K562 (cell line): ENCODE results near the gene PDZD8. TPM values are rescaled to one million over a fixed set of nuclear protein-coding genes. Genes with fewer than 3 reads are reported as not detected.

Experiments
- ATAC-seq: fragments of 200-7000 bp; cut with Tn5 transposase; 3 replicates; pipeline ENCODE4 v1.9.1; 2020; ENCODE audit warnings: moderate library complexity
- BruUV-seq: library from RNA; stranded (reverse); fragments of 400-500 nt; replicated peaks from 2 replicates; lab custom pipeline; 2021; lab: Mats Ljungman, UMichigan
- CTCF ChIA-PET: fragments of 300-600 bp; formaldehyde crosslinking; extraction: SDS; loops from one replicate; lab custom pipeline; 2021; ENCODE audit warnings: low intra/inter-chr PET ratio; lab: Yijun Ruan, JAX
- POLR2A ChIA-PET: fragments of 300-600, 350-650 bp; sonication (Branson Sonifier 250); formaldehyde crosslinking; extraction: SDS; loops from one replicate; lab custom pipeline; 2021; ENCODE audit warnings: antibody characterized with exemption, inconsistent platforms; lab: Yijun Ruan, JAX
- DNase-seq, 4 experiments: peaks; one replicate each; pipeline versions ENCODE4 v3.0.0 to v3.0.0-alpha.2; 2011 to 2018; ENCODE audit warnings: low spot score in 3 of 4, mixed read lengths in 3 of 4; ENCODE audit errors: extremely low read depth in 1 of 4
- FAIRE-seq: peaks from 2 replicates; lab custom pipeline; 2011; peaks lifted over from hg19 to GRCh38; lab: Jason Lieb, UNC
- H2AFZ ChIP-seq: 2 replicates; pipeline ENCODE4 v1.6.0; 2011; ENCODE audit warnings: low read depth, low read length, control low read depth, inconsistent platforms
- H3K27ac ChIP-seq: fragments of 200-600 bp; 3 replicates; pipeline ENCODE4 v1.8.0; 2011; ENCODE audit warnings: low read depth, mild to moderate bottlenecking, control low read depth, inconsistent platforms, low read length, moderate library complexity, mixed read lengths; ENCODE audit errors: extremely low read depth
- H3K27me3 ChIP-seq, 2 experiments: fragments of 300-600 bp in 1 of 2; 2 replicates in 1 of 2; 3 replicates in 1 of 2; pipeline versions ENCODE4 v1.6.0 to v1.8.0; 2011; ENCODE audit warnings: inconsistent platforms in 2 of 2, low read length in 2 of 2, mild to moderate bottlenecking in 1 of 2, mixed read lengths in 1 of 2, moderate library complexity in 1 of 2; ENCODE audit not compliant: control insufficient read depth in 2 of 2, insufficient read depth in 2 of 2
- H3K36me3 ChIP-seq: fragments of 300-600 bp; 3 replicates; pipeline ENCODE4 v1.8.0; 2011; ENCODE audit warnings: mild to moderate bottlenecking, low read length, inconsistent platforms; ENCODE audit not compliant: control insufficient read depth, insufficient read depth
- H3K4me1 ChIP-seq, 2 experiments: fragments of 200-600 bp in 1 of 2; replicated peaks in 1 of 2; 2 replicates in 1 of 2; 3 replicates in 1 of 2; pipeline versions ENCODE4 v1.5.1 to v1.8.0; 2011; ENCODE audit warnings: inconsistent platforms in 2 of 2, low read length in 2 of 2, mild to moderate bottlenecking in 1 of 2, mixed read lengths in 1 of 2, moderate library complexity in 1 of 2; ENCODE audit not compliant: control insufficient read depth in 2 of 2, insufficient read depth in 2 of 2
- H3K4me2 ChIP-seq: 2 replicates; pipeline ENCODE4 v1.6.1; 2011; ENCODE audit warnings: low read length, control low read depth, inconsistent platforms, mixed read lengths; ENCODE audit not compliant: insufficient read depth
- H3K4me3 ChIP-seq: fragments of 200-600 bp; sonication (generic), shearing (Covaris generic); 2 replicates; pipeline ENCODE4 v1.5.1; 2016; ENCODE audit warnings: control low read depth, inconsistent platforms
- H3K79me2 ChIP-seq: fragments of 200-600 bp; 3 replicates; pipeline ENCODE4 v1.8.0; 2011; ENCODE audit warnings: low read length, inconsistent platforms; ENCODE audit not compliant: control insufficient read depth, insufficient read depth
- H3K9ac ChIP-seq, 2 experiments: 2 replicates each; pipeline versions ENCODE4 v1.6.0 to v1.6.1; 2011; ENCODE audit warnings: low read depth in 2 of 2, low read length in 2 of 2, control low read depth in 1 of 2, inconsistent platforms in 1 of 2, mild to moderate bottlenecking in 1 of 2, mixed read lengths in 1 of 2; ENCODE audit not compliant: insufficient read depth in 1 of 2
- H3K9me1 ChIP-seq: one replicate; pipeline ENCODE4 v1.6.0; 2011; ENCODE audit warnings: inconsistent platforms, mild to moderate bottlenecking, low read length, moderate library complexity; ENCODE audit not compliant: control insufficient read depth, insufficient read depth
- H3K9me3 ChIP-seq: replicated peaks from 2 replicates; pipeline ENCODE4 v1.5.1; 2011; ENCODE audit warnings: low read depth, low read length, inconsistent platforms; ENCODE audit not compliant: control insufficient read depth, insufficient read depth
- H4K20me1 ChIP-seq: replicated peaks from 2 replicates; pipeline ENCODE4 v1.6.1; 2011; ENCODE audit warnings: low read length, inconsistent platforms, mixed read lengths; ENCODE audit not compliant: control insufficient read depth, insufficient read depth
- CCNT2 ChIP-seq: IDR thresholded peaks from 2 replicates; pipeline ENCODE4 v1.6.1; 2011; ENCODE audit warnings: borderline replicate concordance, low read depth, mild to moderate bottlenecking, moderate library complexity, mixed read lengths, low read length; ENCODE audit not compliant: insufficient read length; ENCODE audit errors: extremely low read depth
- CEBPG ChIP-seq, 3 experiments: fragments of 200-800 bp in 1 of 3; sonication (Bioruptor generic) in 1 of 3; sonication (generic) in 1 of 3; formaldehyde crosslinking in 1 of 3; IDR thresholded peaks in 2 of 3; conservative IDR thresholded peaks in 1 of 3; 2 replicates each; pipeline versions ENCODE4 v1.6.1 to v1.8.0; 2016 to 2022; ENCODE audit warnings: missing compliant biosample characterization in 2 of 3, missing genetic modification characterization in 2 of 3, mild to moderate bottlenecking in 1 of 3, missing genetic modification reagents in 1 of 3
- ETV1 ChIP-seq: fragments of 450-650 bp; conservative IDR thresholded peaks from 2 replicates; pipeline ENCODE4 v1.6.1; 2016; ENCODE audit warnings: missing genetic modification characterization, control low read depth, low read depth, missing compliant biosample characterization
- GATA2 ChIP-seq: sonication (generic); formaldehyde crosslinking; IDR thresholded peaks from 2 replicates; pipeline ENCODE4 v1.4.0; 2020; ENCODE audit warnings: mild to moderate bottlenecking, missing genetic modification reagents
- MCM3 ChIP-seq: fragments of 450-650 bp; IDR thresholded peaks from 2 replicates; pipeline ENCODE4 v1.6.1; 2016
- NCOA1 ChIP-seq: fragments of 450-650 bp; IDR thresholded peaks from 2 replicates; pipeline ENCODE4 v1.6.1; 2016; ENCODE audit warnings: low read depth
- POLR2A ChIP-seq: fragments of 450-650 bp; conservative IDR thresholded peaks from 2 replicates; pipeline ENCODE4 v1.6.1; 2016
- POLR2AphosphoS5 ChIP-seq: IDR thresholded peaks from 2 replicates; pipeline ENCODE4 v1.6.1; 2011; ENCODE audit warnings: mild to moderate bottlenecking, low read depth, low read length, moderate library complexity; ENCODE audit not compliant: control insufficient read depth, insufficient read depth
- POU5F1 ChIP-seq: fragments of 150-350 bp; IDR thresholded peaks from 2 replicates; pipeline ENCODE4 v1.6.1; 2014; ENCODE audit warnings: borderline replicate concordance, low read length, low read depth, mild to moderate bottlenecking; ENCODE audit not compliant: partially characterized antibody
- SPI1 ChIP-seq: IDR thresholded peaks from 2 replicates; pipeline ENCODE4 v1.6.1; 2011; ENCODE audit warnings: low read depth, low read length, control low read depth, borderline replicate concordance
- STAG1 ChIP-seq: sonication (generic); formaldehyde crosslinking; IDR thresholded peaks from 2 replicates; pipeline ENCODE4 v1.5.0; 2020; ENCODE audit warnings: missing genetic modification reagents, borderline replicate concordance
- ZNF717 ChIP-seq: fragments of 250-450 bp; sonication (Bioruptor Pico); IDR thresholded peaks from 2 replicates; pipeline ENCODE4 v1.5.0; 2021
- ZNF766 ChIP-seq: fragments of 200-800 bp; sonication (Bioruptor generic); conservative IDR thresholded peaks from 2 replicates; pipeline ENCODE4 v1.6.1; 2016; ENCODE audit warnings: missing genetic modification characterization, missing compliant biosample characterization
- WGBS: fragments of 100-300 bp; shearing (Covaris generic); methylation state at CpG from one replicate; pipeline ENCODE4 v1.1.6; 2016; ENCODE audit warnings: low coverage, mixed read lengths; ENCODE audit not compliant: insufficient coverage; ENCODE audit errors: missing lambda C conversion rate; 5-methylcytosine and 5-hydroxymethylcytosine counted together
- in situ Hi-C: fragments of 300-500 bp; cut with MboI; formaldehyde crosslinking; loops from 4 replicates; pipeline ENCODE4 v1.15.0; 2018; ENCODE audit warnings: inconsistent platforms, mixed read lengths
- intact Hi-C: fragments of 100-400 bp; cut with micrococcal nuclease; formaldehyde crosslinking; loops from 2 replicates; pipeline ENCODE4 v1.14.2; 2022
- polyA plus RNA-seq, 8 experiments: library from polyadenylated mRNA; depleted of rRNA in 4 of 8; stranded (reverse) in 5 of 8; unstranded in 3 of 8; fragments of >200 nt; fragmentation: Nextera tagmentation in 2 of 8; fragmentation: Illumina TruSeq in 1 of 8; extraction: Ambion mirVana in 2 of 8; extraction: Trizol in 1 of 8; gene quantifications; 2 replicates each; pipeline versions ENCODE4 v1.2.1 to v1.2.3, GENCODE V29; 2011 to 2014; ENCODE audit warnings: inconsistent platforms in 1 of 8, missing spikeins in 1 of 8
- total RNA-seq, 7 experiments: library from RNA; depleted of rRNA in 6 of 7; stranded (reverse); fragments of >200 nt in 6 of 7; fragmentation: Illumina TruSeq in 2 of 7; extraction: Trizol in 2 of 7; gene quantifications; 2 replicates each; pipeline versions ENCODE4 v1.2.1 to v1.2.3, GENCODE V29; 2011 to 2021; ENCODE audit warnings: low replicate concordance in 1 of 7
- TF ChIP-seq, protein P1 (sequence below): fragments of 250-450 bp; sonication (Bioruptor Pico); IDR thresholded peaks from 2 replicates; pipeline ENCODE4 v1.4.0; 2020; ENCODE audit warnings: mild to moderate bottlenecking
- TF ChIP-seq, protein P2 (sequence below): fragments of 200-800 bp; sonication (Bioruptor generic); IDR thresholded peaks from 2 replicates; pipeline ENCODE4 v1.6.1; 2017; ENCODE audit warnings: missing genetic modification characterization, missing compliant biosample characterization
- TF ChIP-seq, protein P3 (sequence below): fragments of 450-650 bp; IDR thresholded peaks from 2 replicates; pipeline ENCODE4 v1.6.1; 2017; ENCODE audit warnings: antibody characterized with exemption

Gene PDZD8
- total and polyA plus RNA-seq, 9 of the 15 experiments (the other 6 are each of a cell fraction or from before 2014, with no cell fraction given): 5.5 to 53.4 (median 36.8) TPM

DNA sequence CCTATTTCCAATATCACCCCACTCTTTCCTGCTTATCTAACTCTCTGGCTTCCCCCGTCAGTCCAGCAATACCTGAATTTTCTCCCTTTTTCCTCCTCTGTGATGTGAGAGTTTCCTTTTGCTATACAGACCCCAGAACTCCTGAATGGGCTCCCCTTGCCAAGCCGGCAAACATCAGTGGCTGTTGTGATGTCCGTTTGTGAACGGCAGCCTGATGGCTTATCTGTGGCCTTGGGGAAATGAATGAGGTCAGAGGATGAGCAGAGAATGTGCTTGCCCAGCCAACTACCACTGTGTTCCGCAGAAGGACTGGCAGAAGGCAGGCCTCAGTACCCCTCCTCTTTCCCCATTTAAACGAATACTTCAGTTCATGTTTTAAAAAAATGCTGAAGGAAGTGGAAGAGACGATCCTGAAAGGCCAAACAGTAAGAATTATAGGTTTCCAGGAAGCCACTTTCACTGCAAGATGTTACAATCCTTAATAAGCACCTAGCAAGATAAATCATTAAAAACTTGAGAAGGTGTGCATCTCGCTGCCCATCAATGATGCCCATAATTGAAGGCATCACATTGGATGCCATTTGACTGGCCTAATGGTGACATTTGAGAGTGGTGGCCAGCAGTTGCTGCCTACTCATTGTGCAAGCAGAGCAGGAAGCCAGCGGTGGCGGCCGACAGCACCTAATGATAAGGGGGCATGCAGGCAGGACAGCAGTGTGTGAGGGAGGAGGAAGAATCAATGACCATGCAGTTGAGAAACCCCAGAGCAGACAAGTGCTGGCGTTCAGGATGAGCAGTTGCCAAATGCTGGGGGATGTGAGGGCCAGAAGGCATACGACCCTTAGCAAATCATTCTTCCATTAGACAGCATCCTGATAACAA is 102.8 kb downstream of the PDZD8 start:
- WGBS: 5% methylated on average over 13 of the region's 13 CpGs
- no TSS peak for BruUV-seq
- peak overlapping the region; percentile 58 for H3K4me2 ChIP-seq
- no peaks in the 10 kb centered on the region for H3K9me1 ChIP-seq
- no peaks in the 10 kb centered on the region for H4K20me1 ChIP-seq
- peaks cover 5 to 28% of the 10 kb centered on the region in 2 experiments; a peak in 4 of 5 replicates for H3K4me1 ChIP-seq
- in situ Hi-C loops (no loop called here), intact Hi-C loops (no loop called here)
- peak; percentile 86 for ATAC-seq
- H3K4me3 ChIP-seq: no peak overlapping the region
- no peaks in the 10 kb centered on the region for H3K79me2 ChIP-seq
- H3K9ac ChIP-seq: peak overlapping the region in 1 of 2 experiments; percentile 17; a peak in 1 of 4 replicates
- peak; percentile 11 to 72 (median 35) for DNase-seq
- H3K27ac ChIP-seq: peak overlapping the region; percentile 50
- H3K36me3 ChIP-seq: no peaks in the 10 kb centered on the region
- peak; percentile 51 for FAIRE-seq
- H3K27me3 ChIP-seq: no peaks in the 10 kb centered on the region
- no peaks in the 10 kb centered on the region for H3K9me3 ChIP-seq
- H2AFZ ChIP-seq: peak overlapping the region; percentile 81
- ChIA-PET POLR2A (interaction anchor here (3.4 kb wide), 1 partner anchor 6 kb away, joined by 14 read pairs; no protein-coding TSS in a partner anchor), CTCF (no interaction called here)
- TF ChIP-seq NCOA1 (no peak), MCM3 (no peak), CEBPG (CRISPR knock-in tag; IDR thresholded peaks at IDR 0.05) (peak; percentile 61; the same call in 1 of the 2 replicates), CEBPG (tag; conservative IDR thresholded peaks at IDR 0.05 in 1 of 2, IDR thresholded peaks at IDR 0.05 in 1 of 2) (peak in 1 of 2 experiments; percentile 45; a peak in 3 of 4 replicates), ETV1 (peak; percentile 73), POLR2AphosphoS5 (no peak), SPI1 (no peak), POLR2A (no peak), ZNF717 (no peak), GATA2 (no peak), STAG1 (CRISPR knock-in tag) (no peak), ZNF766 (CRISPR knock-in tag) (peak; percentile 75), CCNT2 (no peak), POU5F1 (no peak)
- TF ChIP-seq, protein P1, sequence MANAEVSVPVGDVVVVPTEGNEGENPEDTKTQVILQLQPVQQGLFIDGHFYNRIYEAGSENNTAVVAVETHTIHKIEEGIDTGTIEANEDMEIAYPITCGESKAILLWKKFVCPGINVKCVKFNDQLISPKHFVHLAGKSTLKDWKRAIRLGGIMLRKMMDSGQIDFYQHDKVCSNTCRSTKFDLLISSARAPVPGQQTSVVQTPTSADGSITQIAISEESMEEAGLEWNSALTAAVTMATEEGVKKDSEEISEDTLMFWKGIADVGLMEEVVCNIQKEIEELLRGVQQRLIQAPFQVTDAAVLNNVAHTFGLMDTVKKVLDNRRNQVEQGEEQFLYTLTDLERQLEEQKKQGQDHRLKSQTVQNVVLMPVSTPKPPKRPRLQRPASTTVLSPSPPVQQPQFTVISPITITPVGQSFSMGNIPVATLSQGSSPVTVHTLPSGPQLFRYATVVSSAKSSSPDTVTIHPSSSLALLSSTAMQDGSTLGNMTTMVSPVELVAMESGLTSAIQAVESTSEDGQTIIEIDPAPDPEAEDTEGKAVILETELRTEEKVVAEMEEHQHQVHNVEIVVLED (CRISPR knock-in tag): no peak; the same call in 1 of the 2 replicates
- TF ChIP-seq, protein P2, sequence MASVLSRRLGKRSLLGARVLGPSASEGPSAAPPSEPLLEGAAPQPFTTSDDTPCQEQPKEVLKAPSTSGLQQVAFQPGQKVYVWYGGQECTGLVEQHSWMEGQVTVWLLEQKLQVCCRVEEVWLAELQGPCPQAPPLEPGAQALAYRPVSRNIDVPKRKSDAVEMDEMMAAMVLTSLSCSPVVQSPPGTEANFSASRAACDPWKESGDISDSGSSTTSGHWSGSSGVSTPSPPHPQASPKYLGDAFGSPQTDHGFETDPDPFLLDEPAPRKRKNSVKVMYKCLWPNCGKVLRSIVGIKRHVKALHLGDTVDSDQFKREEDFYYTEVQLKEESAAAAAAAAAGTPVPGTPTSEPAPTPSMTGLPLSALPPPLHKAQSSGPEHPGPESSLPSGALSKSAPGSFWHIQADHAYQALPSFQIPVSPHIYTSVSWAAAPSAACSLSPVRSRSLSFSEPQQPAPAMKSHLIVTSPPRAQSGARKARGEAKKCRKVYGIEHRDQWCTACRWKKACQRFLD (CRISPR knock-in tag): peak; percentile 47; the same call in 1 of the 2 replicates
- TF ChIP-seq, protein P3, sequence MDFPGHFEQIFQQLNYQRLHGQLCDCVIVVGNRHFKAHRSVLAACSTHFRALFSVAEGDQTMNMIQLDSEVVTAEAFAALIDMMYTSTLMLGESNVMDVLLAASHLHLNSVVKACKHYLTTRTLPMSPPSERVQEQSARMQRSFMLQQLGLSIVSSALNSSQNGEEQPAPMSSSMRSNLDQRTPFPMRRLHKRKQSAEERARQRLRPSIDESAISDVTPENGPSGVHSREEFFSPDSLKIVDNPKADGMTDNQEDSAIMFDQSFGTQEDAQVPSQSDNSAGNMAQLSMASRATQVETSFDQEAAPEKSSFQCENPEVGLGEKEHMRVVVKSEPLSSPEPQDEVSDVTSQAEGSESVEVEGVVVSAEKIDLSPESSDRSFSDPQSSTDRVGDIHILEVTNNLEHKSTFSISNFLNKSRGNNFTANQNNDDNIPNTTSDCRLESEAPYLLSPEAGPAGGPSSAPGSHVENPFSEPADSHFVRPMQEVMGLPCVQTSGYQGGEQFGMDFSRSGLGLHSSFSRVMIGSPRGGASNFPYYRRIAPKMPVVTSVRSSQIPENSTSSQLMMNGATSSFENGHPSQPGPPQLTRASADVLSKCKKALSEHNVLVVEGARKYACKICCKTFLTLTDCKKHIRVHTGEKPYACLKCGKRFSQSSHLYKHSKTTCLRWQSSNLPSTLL: no peak
